Choroid plexus epithelial cell (primary cell): ENCODE results near the gene CD63.

Experiments used
- DNase-seq: peaks from one replicate; pipeline ENCODE4 v3.0.0-alpha.2; 2010; ENCODE audit warnings: low read depth
- H3K4me3 ChIP-seq: 2 replicates; pipeline ENCODE4 v1.5.1; 2011; ENCODE audit warnings: low read depth, mild to moderate bottlenecking, control low read depth, low read length, moderate library complexity
- TF ChIP-seq, protein P1 (sequence below): conservative IDR thresholded peaks from 2 replicates; pipeline ENCODE4 v1.5.1; 2011; ENCODE audit warnings: low read depth, mild to moderate bottlenecking, control low read depth, inconsistent platforms, low read length, moderate library complexity

CD63 gene

DNA sequence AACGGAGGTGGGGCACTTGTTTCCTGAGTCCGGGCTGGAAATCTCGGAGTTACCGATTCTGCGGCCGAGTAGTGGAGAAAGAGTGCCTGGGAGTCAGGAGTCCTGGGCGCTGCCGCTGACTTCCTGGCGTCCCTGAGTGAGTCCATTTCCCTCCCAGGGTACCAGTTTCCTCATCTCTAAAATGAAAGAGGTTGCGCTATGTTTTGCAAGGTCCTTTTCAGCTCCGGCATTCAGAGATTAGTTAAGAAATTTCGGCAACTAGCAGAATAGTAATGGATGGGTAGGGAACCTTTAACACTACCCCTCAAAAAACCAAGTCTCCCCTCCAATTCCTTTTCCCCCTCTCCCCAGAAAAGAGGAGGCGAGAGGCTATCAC lies 12.2 kb downstream of the CD63 start:
- no peak for DNase-seq
- TF ChIP-seq, protein P1, sequence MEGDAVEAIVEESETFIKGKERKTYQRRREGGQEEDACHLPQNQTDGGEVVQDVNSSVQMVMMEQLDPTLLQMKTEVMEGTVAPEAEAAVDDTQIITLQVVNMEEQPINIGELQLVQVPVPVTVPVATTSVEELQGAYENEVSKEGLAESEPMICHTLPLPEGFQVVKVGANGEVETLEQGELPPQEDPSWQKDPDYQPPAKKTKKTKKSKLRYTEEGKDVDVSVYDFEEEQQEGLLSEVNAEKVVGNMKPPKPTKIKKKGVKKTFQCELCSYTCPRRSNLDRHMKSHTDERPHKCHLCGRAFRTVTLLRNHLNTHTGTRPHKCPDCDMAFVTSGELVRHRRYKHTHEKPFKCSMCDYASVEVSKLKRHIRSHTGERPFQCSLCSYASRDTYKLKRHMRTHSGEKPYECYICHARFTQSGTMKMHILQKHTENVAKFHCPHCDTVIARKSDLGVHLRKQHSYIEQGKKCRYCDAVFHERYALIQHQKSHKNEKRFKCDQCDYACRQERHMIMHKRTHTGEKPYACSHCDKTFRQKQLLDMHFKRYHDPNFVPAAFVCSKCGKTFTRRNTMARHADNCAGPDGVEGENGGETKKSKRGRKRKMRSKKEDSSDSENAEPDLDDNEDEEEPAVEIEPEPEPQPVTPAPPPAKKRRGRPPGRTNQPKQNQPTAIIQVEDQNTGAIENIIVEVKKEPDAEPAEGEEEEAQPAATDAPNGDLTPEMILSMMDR = no peak
- H3K4me3 ChIP-seq = peak overlapping the region; percentile 78

DNA sequence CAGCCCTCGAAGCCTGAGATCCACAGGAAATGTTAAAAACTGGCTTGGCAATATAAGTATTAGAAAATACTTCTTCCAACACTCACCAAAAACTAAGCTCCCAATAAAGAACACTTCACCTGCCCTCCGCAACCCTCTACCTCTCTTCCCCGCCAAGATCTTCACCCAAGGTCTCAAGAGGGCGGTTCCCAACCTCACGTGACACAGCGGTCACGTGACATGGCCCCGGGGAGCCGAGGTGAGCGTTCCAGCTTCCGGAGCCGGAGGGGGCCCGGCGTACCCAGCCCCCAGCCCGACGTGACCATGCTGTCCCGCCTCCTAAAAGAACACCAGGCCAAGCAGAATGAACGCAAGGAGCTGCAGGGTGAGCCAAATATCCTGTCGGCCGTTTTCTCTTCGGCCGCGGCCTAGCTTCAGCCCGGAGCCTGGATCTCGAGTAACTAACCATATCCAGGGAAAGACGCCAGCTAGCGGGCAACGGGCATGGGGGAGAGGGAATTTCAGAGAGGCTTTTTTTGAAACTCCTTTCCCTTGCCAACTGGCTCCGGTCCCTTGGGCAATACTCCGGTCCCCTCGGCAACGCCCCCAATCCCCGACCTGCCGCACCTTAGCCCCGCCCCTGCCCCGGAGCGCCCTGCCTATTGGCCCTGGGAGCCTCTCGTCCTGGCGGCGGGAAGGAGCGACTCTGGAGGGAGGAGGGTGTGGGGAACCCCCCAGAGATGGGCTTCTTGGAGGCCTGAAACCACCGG lies 12.8 kb downstream of the CD63 start, which contains the start of gene BLOC1S1:
Gene BLOC1S1 (plus strand): TSS at position 214 of the 749 bp plus-strand sequence. CDS start 6 bp downstream, at position 220.
- TF ChIP-seq, protein P1 = no peak
- peak; percentile 96 for DNase-seq
- peak within 1 kb of the TSS; percentile 78 for H3K4me3 ChIP-seq

- peak; percentile 37 for DNase-seq
- peak overlapping the region; percentile 78 for H3K4me3 ChIP-seq
- TF ChIP-seq, protein P1 = no peak
Observed at GRCh38 chr12:55715169-55715764, 13.5 kb downstream of the CD63 start.

DNA sequence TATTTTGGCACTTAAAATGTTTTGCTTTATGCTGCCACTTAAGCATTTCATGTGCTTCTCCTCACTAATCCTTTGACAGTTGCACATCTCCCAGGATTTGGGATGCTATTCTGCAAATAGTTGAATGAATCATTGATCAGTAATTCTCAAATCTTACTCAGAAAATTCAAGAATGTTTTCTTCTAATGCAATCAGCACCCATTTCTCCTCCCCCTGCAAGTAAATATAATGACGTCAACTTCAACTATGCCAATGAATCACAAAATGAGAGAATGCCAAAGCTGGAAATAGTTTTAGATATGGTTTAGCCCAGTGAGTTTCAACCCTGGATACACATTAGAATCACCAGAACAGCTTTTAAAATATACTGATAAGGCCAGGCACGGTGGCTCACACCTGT lies 15.1 kb downstream of the CD63 start:
- TF ChIP-seq, protein P1 = no peak
- no peak overlapping the region for H3K4me3 ChIP-seq
- peak; percentile 82 for DNase-seq

DNA sequence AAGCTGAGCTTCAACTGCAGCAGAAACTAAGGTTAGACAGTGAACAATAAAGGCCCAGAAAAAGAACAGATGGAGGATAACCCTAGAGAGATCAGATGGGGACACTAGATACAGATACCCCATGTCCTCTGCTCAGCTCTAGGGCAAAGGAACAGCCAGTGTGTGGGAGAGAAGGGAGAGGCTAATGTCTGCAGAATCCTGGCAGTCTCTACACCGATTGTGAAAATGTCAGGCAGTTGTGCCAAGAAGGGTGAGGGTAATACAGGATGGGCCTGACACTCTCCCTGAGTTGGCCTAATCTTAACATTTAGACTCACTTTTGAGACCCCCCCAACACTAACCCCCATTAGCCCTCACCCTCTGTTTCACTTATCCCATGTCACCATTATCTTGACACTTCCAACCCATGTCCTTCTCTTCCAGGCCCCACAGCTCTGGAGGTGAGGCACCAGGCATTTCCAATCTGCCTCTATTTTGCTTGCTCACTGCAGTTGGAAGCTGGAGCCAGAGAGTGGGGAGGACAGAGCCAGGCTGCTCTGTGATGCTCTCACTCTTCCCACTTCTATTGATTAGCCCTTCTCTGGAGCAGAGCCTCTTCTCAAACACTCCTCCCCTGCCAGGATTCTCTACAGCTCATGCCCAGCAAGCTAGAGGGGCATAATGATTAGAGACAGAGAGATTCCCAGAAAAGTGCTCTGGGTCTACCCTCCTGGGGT lies 16.0 kb downstream of the CD63 start:
- no peak for DNase-seq
- H3K4me3 ChIP-seq = no peak overlapping the region
- TF ChIP-seq, protein P1 = no peak

DNA sequence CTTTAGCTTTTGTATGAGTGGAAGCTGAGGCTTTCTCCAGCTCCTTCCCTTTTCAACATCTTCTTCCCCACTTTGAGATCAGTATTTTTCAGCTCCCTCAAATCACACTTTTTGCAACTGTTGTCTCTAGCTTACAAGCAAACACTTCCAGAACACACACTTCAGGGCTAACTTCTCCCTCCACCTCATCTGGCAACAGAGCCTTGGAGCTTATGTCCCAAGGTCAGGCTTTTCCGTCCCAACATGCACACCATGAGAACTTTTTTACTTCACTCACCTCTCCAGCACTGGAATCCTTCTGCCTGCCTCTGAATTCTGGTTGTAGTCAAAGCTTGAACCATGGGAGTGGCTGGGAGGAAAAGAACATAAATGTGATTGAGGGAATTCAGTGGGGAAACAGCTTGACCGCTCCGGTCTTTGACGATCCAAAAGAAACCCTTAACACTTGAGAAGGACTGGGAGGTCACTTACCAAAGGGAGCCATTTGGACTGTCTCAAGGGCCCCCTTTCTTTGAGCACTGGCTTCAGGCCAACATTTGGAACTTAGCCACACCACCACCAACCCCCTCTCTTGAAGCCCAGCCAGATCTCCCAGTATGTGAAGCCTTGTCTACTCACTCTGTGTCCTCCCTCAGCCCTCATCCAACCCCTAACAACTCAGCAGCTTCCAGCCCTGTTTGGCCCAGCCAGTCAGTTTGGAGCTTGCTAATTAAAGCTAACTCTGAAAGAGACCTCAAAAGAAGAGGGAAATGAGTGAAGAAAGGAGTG lies 16.8 kb downstream of the CD63 start:
- TF ChIP-seq, protein P1 = no peak
- DNase-seq = no peak
- no peak overlapping the region for H3K4me3 ChIP-seq
